Peyer's patch (tissue), 4 donors: Measurements from ENCODE around the gene TNFAIP8L2.

ENCODE experiments used
- CTCF ChIP-seq, 6 experiments: fragments of 450-650 bp in 4 of 6; fragments of 200-600 bp in 2 of 6; sonication (generic) in 1 of 6; IDR thresholded peaks; one replicate each; pipeline ENCODE4 v1.5.1; 2017 to 2019; ENCODE audit warnings: antibody characterized with exemption in 6 of 6, mild to moderate bottlenecking in 3 of 6, moderate library complexity in 1 of 6
- POLR2A ChIP-seq, 2 donors: fragments of 450-650 bp; IDR thresholded peaks; one replicate each; pipeline ENCODE4 v1.5.1; 2017; ENCODE audit warnings: antibody characterized with exemption in 2 of 2, mild to moderate bottlenecking in 2 of 2, moderate library complexity in 2 of 2

DNA sequence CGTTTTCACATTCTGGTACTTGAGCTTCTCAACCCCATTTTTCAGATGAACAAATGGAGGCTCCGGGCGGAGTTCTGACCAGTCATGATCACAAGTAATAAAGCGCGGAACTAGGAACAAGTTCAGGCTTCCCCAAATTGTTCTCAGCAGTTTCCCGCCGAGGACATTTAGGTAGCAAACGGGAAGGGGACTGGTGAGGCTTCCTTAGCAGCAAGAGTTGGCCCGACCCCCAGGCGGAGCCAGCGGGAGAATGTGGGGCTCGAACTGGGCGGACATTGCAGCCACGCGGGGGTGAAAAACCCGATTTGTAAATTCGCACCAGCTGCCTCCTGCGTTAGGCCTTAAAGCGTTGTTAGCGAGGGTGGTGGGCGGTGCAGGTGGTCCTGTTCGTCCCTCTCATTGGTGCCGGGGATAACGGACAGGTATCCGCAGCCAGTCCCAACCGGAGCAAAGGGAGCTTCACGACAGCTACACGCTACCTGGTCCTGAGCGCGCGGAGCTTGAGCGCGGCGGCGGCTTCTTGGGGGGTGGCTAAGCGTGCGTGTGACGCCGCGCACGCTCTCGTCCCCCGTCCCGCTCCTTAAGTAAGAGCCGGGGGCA lies 25.4 kb upstream of the TNFAIP8L2 start:
- TF ChIP-seq CTCF (IDR thresholded peaks at IDR 0.05) (no peak), POLR2A (IDR thresholded peaks at IDR 0.05) (no peak)
